Stimulated activated CD8-positive, alpha-beta memory T cell treated with anti-CD3 and anti-CD28 coated beads, Interleukin-15, amount 100 ng/mL, for 48 hours (primary cell): ENCODE results near the gene POU2AF3.

Experiments
- DNase-seq, 2 donors: peaks; one replicate each; pipeline ENCODE4 v3.0.0-alpha.2; 2020; ENCODE audit warnings: low read depth in 2 of 2

Gene POU2AF3

GRCh38 chr11:111327908-111328624 is 29.7 kb downstream of the POU2AF3 start:
- DNase-seq, result no peak

GRCh38 chr11:111329306-111330204 is 31.2 kb downstream of the POU2AF3 start:
- DNase-seq, result no peak

GRCh38 chr11:111330234-111330893 is 32.0 kb downstream of the POU2AF3 start:
- no peak for DNase-seq

GRCh38 chr11:111331711-111332479 is 33.5 kb downstream of the POU2AF3 start:
- no peak for DNase-seq

GRCh38 chr11:111334532-111335502 is 36.5 kb downstream of the POU2AF3 start:
- no peak for DNase-seq

- no peak for DNase-seq
These were observed 37.2 kb downstream of the POU2AF3 start for GRCh38 chr11:111335549-111335948.

GRCh38 chr11:111336062-111336461 is 37.7 kb downstream of the POU2AF3 start:
- no peak for DNase-seq

- DNase-seq, result no peak
These were observed 38.4 kb downstream of the POU2AF3 start for GRCh38 chr11:111336582-111337256.

GRCh38 chr11:111339758-111340388 is 41.5 kb downstream of the POU2AF3 start:
- no peak for DNase-seq

- DNase-seq, result no peak
These were observed 44.0 kb downstream of the POU2AF3 start for GRCh38 chr11:111342329-111342728.

GRCh38 chr11:111344032-111344431 is 45.7 kb downstream of the POU2AF3 start:
- DNase-seq, result no peak

GRCh38 chr11:111347002-111347722 is 48.8 kb downstream of the POU2AF3 start:
- no peak for DNase-seq

- no peak for DNase-seq
These were observed 49.4 kb downstream of the POU2AF3 start for GRCh38 chr11:111347723-111348115.

- no peak for DNase-seq
These were observed 49.8 kb downstream of the POU2AF3 start for GRCh38 chr11:111348147-111348546.

- DNase-seq, result no peak
These were observed 50.9 kb downstream of the POU2AF3 start for GRCh38 chr11:111349191-111349695.

GRCh38 chr11:111350811-111351210 is 52.5 kb downstream of the POU2AF3 start:
- no peak for DNase-seq

GRCh38 chr11:111351374-111352055 is 53.2 kb downstream of the POU2AF3 start:
- DNase-seq, result no peak

GRCh38 chr11:111352231-111352746 is 53.9 kb downstream of the POU2AF3 start:
- no peak for DNase-seq
